Mesendoderm (in vitro differentiated cells): ENCODE data around the gene TBP.
"Not testable (repeated sequence)": the region's sequence is repeated elsewhere in the genome, so short reads cannot be mapped to it uniquely, and the experiment has no call there.

Experiments used
- DNase-seq: peaks from one replicate; pipeline ENCODE4 v3.0.0; 2013
- H2AK5ac ChIP-seq: 2 replicates; pipeline ENCODE4 v1.6.1; 2013; ENCODE audit warnings: low read length, inconsistent platforms
- H2BK120ac ChIP-seq: 2 replicates; pipeline ENCODE4 v1.6.1; 2013; ENCODE audit warnings: low read depth, mild to moderate bottlenecking, low read length, moderate library complexity, mixed read lengths
- H2BK15ac ChIP-seq: replicated peaks from 2 replicates; pipeline ENCODE4 v1.6.1; 2013; ENCODE audit warnings: low read depth, mild to moderate bottlenecking, moderate library complexity
- H2BK5ac ChIP-seq: 2 replicates; pipeline ENCODE4 v1.6.1; 2013; ENCODE audit warnings: low read length, inconsistent platforms
- H3K18ac ChIP-seq: 2 replicates; pipeline ENCODE4 v1.6.1; 2013; ENCODE audit warnings: mild to moderate bottlenecking, low read length, mixed read lengths
- H3K23ac ChIP-seq: one replicate; pipeline ENCODE4 v1.6.1; 2013; ENCODE audit warnings: low read length
- H3K27ac ChIP-seq: 2 replicates; pipeline ENCODE4 v1.5.1; 2013; ENCODE audit warnings: low read depth, mild to moderate bottlenecking, inconsistent platforms, low read length, moderate library complexity
- H3K27me3 ChIP-seq: 2 replicates; pipeline ENCODE4 v1.6.1; 2013; ENCODE audit warnings: low read length, control low read depth, mild to moderate bottlenecking, inconsistent platforms; ENCODE audit not compliant: insufficient read depth, poor library complexity
- H3K36me3 ChIP-seq: 2 replicates; pipeline ENCODE4 v1.6.1; 2013; ENCODE audit warnings: low read length, inconsistent platforms; ENCODE audit not compliant: control insufficient read depth, insufficient read depth
- H3K4ac ChIP-seq: one replicate; pipeline ENCODE4 v1.6.1; 2013; ENCODE audit warnings: low read depth, mild to moderate bottlenecking, low read length, moderate library complexity
- H3K4me1 ChIP-seq: 2 replicates; pipeline ENCODE4 v1.6.1; 2013; ENCODE audit warnings: low read depth, low read length, inconsistent platforms; ENCODE audit not compliant: control insufficient read depth
- H3K4me2 ChIP-seq: 2 replicates; pipeline ENCODE4 v1.6.1; 2013; ENCODE audit warnings: low read length
- H3K4me3 ChIP-seq: 2 replicates; pipeline ENCODE4 v1.5.1; 2013; ENCODE audit warnings: mild to moderate bottlenecking, low read length
- H3K56ac ChIP-seq: one replicate; pipeline ENCODE4 v1.6.1; 2013; ENCODE audit warnings: low read length
- H3K79me1 ChIP-seq: 2 replicates; pipeline ENCODE4 v1.6.1; 2013; ENCODE audit warnings: low read length, inconsistent platforms
- H3K79me2 ChIP-seq: 2 replicates; pipeline ENCODE4 v1.6.1; 2013; ENCODE audit warnings: mild to moderate bottlenecking, low read length; ENCODE audit not compliant: control insufficient read depth, insufficient read depth
- H3K9ac ChIP-seq: 2 replicates; pipeline ENCODE4 v1.6.1; 2013; ENCODE audit warnings: low read length, inconsistent platforms
- H4K5ac ChIP-seq: one replicate; pipeline ENCODE4 v1.6.1; 2013; ENCODE audit warnings: low read length
- H4K8ac ChIP-seq: one replicate; pipeline ENCODE4 v1.6.1; 2013; ENCODE audit warnings: low read depth, mild to moderate bottlenecking, control low read depth, low read length, moderate library complexity
- WGBS: extraction: QIAGEN DNeasy Blood & Tissue Kit; methylation state at CpG from one replicate; pipeline ENCODE4 v1.1.7; 2013; ENCODE audit warnings: low lambda C conversion rate, missing lambda C conversion rate; ENCODE audit not compliant: insufficient coverage; ENCODE audit errors: extremely low coverage; 5-methylcytosine and 5-hydroxymethylcytosine counted together

The TBP gene

GRCh38 chr6:170508892-170509722 is 45.1 kb upstream of the TBP start:
- H3K4me1 ChIP-seq, H4K8ac ChIP-seq, H3K56ac ChIP-seq, H3K36me3 ChIP-seq, H3K4me2 ChIP-seq, H3K23ac ChIP-seq, H3K9ac ChIP-seq, H3K79me1 ChIP-seq, H3K18ac ChIP-seq, H3K4ac ChIP-seq, H2BK5ac ChIP-seq, DNase-seq, H3K4me3 ChIP-seq, H2BK120ac ChIP-seq, H3K79me2 ChIP-seq, H4K5ac ChIP-seq, H2AK5ac ChIP-seq, H3K27me3 ChIP-seq, H3K27ac ChIP-seq, H2BK15ac ChIP-seq: not testable (repeated sequence)
- no CpG with 5 or more reads among the region's 5 CpGs for WGBS

- no CpG with 5 or more reads among the region's 3 CpGs for WGBS
- Histone ChIP-seq H3K27me3 (no peaks in the 10 kb centered on the region), H4K8ac (no peak overlapping the region), H3K4ac (no peak overlapping the region), H3K79me2 (no peaks in the 10 kb centered on the region), H3K4me3 (no peak overlapping the region), H3K56ac (no peak overlapping the region), H3K79me1 (no peaks in the 10 kb centered on the region), H3K9ac (no peak overlapping the region), H3K36me3 (no peaks in the 10 kb centered on the region), H4K5ac (no peak overlapping the region), H2BK120ac (no peak overlapping the region), H3K23ac (no peak overlapping the region), H2BK5ac (no peak overlapping the region), H3K4me1 (no peaks in the 10 kb centered on the region), H3K4me2 (no peak overlapping the region), H3K27ac (no peak overlapping the region), H2BK15ac (no peak overlapping the region), H2AK5ac (no peak overlapping the region), H3K18ac (no peak overlapping the region)
- no peak for DNase-seq
Observed at GRCh38 chr6:170509723-170510018, 44.5 kb upstream of the TBP start.

- H3K4ac ChIP-seq, result no peak overlapping the region
- H3K4me1 ChIP-seq, result no peaks in the 10 kb centered on the region
- H3K4me2 ChIP-seq, result no peak overlapping the region
- H3K79me1 ChIP-seq, result no peaks in the 10 kb centered on the region
- no peaks in the 10 kb centered on the region for H3K27me3 ChIP-seq
- H3K27ac ChIP-seq, result no peak overlapping the region
- no peaks in the 10 kb centered on the region for H3K79me2 ChIP-seq
- no peak overlapping the region for H3K18ac ChIP-seq
- no peak overlapping the region for H3K9ac ChIP-seq
- H4K8ac ChIP-seq, result no peak overlapping the region
- H2BK120ac ChIP-seq, result no peak overlapping the region
- H3K23ac ChIP-seq, result no peak overlapping the region
- no peak overlapping the region for H2BK15ac ChIP-seq
- H2AK5ac ChIP-seq, result no peak overlapping the region
- no peak overlapping the region for H2BK5ac ChIP-seq
- no peak overlapping the region for H4K5ac ChIP-seq
- H3K4me3 ChIP-seq, result no peak overlapping the region
- no peak for DNase-seq
- no peaks in the 10 kb centered on the region for H3K36me3 ChIP-seq
- no CpG with 5 or more reads among the region's 20 CpGs for WGBS
- H3K56ac ChIP-seq, result no peak overlapping the region
Observed at GRCh38 chr6:170510631-170511030, 43.5 kb upstream of the TBP start.

GRCh38 chr6:170512249-170512648 is 41.9 kb upstream of the TBP start:
- no CpG with 5 or more reads among the region's 4 CpGs for WGBS
- no peaks in the 10 kb centered on the region for H3K36me3 ChIP-seq

GRCh38 chr6:170514908-170515307 is 39.3 kb upstream of the TBP start:
- H3K4me2 ChIP-seq, result no peak overlapping the region
- no peaks in the 10 kb centered on the region for H3K4me1 ChIP-seq
- no peak overlapping the region for H3K4me3 ChIP-seq
- H2BK120ac ChIP-seq, result no peak overlapping the region
- H4K8ac ChIP-seq, result no peak overlapping the region
- H3K36me3 ChIP-seq, result no peaks in the 10 kb centered on the region
- no peak overlapping the region for H2BK5ac ChIP-seq
- H3K79me1 ChIP-seq, result no peaks in the 10 kb centered on the region
- H3K18ac ChIP-seq, result no peak overlapping the region
- H3K4ac ChIP-seq, result no peak overlapping the region
- no peak overlapping the region for H2AK5ac ChIP-seq
- H3K27ac ChIP-seq, result no peak overlapping the region
- H3K23ac ChIP-seq, result no peak overlapping the region
- no peak overlapping the region for H3K9ac ChIP-seq
- no CpG with 5 or more reads among the region's 1 CpG for WGBS
- no peak for DNase-seq
- no peaks in the 10 kb centered on the region for H3K27me3 ChIP-seq
- H4K5ac ChIP-seq, result no peak overlapping the region
- no peak overlapping the region for H2BK15ac ChIP-seq
- H3K79me2 ChIP-seq, result no peaks in the 10 kb centered on the region
- no peak overlapping the region for H3K56ac ChIP-seq

More at GRCh38 chr6:170512249-170512648, 41.9 kb upstream of the TBP start:
- Histone ChIP-seq H3K18ac (no peak overlapping the region), H2BK5ac (no peak overlapping the region), H4K8ac (no peak overlapping the region), H3K4ac (no peak overlapping the region), H4K5ac (no peak overlapping the region), H3K23ac (no peak overlapping the region), H3K4me3 (no peak overlapping the region), H3K27me3 (no peaks in the 10 kb centered on the region), H3K4me1 (no peaks in the 10 kb centered on the region), H3K4me2 (no peak overlapping the region), H2AK5ac (no peak overlapping the region), H3K9ac (no peak overlapping the region), H3K27ac (no peak overlapping the region), H2BK15ac (no peak overlapping the region), H3K56ac (no peak overlapping the region), H2BK120ac (no peak overlapping the region), H3K79me2 (no peaks in the 10 kb centered on the region), H3K79me1 (no peaks in the 10 kb centered on the region)
- DNase-seq, result no peak
